ENCODE measurements around the gene ATP8B1. TPM values are rescaled to one million over a fixed set of nuclear protein-coding genes. Genes with fewer than 3 reads are reported as not detected.

Gene ATP8B1
- total RNA-seq, 4 donors from 2014 or later: 17.4 to 26.2 (median 23.4) TPM

DNA sequence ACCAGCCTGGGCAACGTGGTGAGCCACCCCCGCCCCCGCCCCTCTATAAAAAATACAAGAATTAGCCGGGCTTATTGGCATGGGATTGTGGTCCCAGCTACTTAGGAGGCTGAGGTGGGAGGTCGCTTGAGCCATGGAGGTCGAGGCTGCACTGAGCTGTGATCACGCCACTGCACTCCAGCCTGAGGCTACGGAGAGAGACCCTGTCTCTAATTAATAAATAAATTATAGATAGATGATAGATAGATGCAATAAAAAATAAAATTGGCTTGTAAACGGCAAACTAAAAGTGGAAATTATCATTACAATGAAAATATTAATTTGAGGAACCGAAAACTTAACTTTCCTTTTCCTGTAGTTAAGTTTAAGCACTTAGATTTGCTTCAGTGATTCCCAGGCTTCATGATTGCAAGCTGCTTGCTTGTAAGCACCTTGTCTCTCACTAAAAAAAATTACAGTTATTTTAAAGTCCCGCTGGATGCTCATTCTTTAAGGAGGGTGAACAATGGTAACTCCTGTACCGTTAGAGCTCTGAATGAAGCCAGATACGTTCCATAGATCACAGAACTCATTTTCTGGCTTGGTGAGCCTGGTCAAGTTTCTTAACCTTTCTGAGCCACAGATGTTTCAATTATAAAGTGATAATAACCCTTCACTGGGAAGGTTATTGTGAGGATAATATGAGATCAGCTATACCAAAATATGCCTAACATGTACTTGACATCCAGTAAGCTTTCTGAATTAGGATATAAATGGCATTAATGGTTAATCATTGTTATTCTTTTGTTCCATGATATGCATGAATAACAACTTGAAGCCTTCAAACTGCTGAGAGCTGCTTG is 172.1 kb downstream of the ATP8B1 start:
- no peak for ATAC-seq
- Histone ChIP-seq H3K36me3 (no peaks in the 10 kb centered on the region), H3K27me3 (no peaks in the 10 kb centered on the region), H3K4me3 (peak overlapping the region; percentile 48 to 64), H3K9me3 (no peaks in the 10 kb centered on the region), H3K27ac (peak overlapping the region in 3 of 4 donors; percentile 80 to 82 (median 81)), H3K4me1 (peaks cover 0 to 20% (median 0%) of the 10 kb centered on the region in 3 donors)
- 46 to 50% methylated on average over 6 to 13 of the region's 13 CpGs for WGBS, 2 donors (ENCODE audit: low coverage in 1 of 2)
- TF ChIP-seq POLR2A (IDR thresholded peaks at IDR 0.05) (no peak), EP300 (IDR thresholded peaks at IDR 0.05) (no peak)

DNA sequence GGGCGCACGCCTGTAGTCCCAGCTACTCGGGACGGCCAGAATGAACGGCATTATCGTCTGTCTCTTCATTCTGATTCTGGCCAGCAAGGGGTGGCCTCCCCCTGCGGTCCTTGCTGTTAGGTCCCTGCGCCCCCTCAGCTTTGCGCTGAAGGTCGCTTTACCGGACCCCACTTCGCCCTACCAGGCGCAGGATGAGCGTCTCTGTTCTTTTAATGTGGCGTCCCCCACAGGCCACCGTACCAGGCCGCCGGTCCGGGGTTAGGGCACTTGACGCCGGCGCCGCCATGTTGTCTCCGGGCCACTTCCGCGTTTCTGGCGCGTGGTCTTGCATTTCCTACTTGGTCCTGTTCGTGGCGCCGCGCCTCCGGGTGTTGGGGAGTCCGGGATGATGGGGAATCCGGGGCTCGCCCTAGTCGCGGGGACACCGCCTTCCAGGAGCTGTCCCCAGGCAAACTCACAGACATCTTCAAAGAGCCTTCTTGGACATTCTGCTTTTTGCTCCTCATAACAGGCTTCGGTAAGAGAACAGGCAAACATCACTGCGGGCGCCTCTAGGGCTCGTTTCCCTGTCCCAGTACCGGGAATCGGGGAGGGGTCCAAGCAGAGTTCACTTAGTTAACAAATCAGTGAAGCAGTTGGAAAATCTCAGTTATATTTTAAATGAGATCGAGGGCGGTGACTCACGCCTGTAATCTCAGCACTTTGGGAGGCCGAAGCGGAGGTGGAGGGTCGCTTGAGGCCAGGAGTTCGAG is 172.9 kb downstream of the ATP8B1 start:
- ATAC-seq: peak; percentile 99
- WGBS, 2 donors (ENCODE audit: low coverage in 1 of 2): 3 to 13% methylated on average over 6 to 7 of the region's 52 CpGs

GRCh38 chr18:57629422-57629821 is 173.7 kb downstream of the ATP8B1 start:
- Histone ChIP-seq H3K9me3 (no peaks in the 10 kb centered on the region), H3K36me3 (no peaks in the 10 kb centered on the region), H3K27me3 (no peaks in the 10 kb centered on the region), H3K4me1 (peaks cover 0 to 20% (median 0%) of the 10 kb centered on the region in 3 donors), H3K4me3 (peak overlapping the region; percentile 48 to 64), H3K27ac (peak overlapping the region in 2 of 4 donors; percentile 81 to 82)
- TF ChIP-seq EP300 (IDR thresholded peaks at IDR 0.05) (no peak), POLR2A (IDR thresholded peaks at IDR 0.05) (no peak), POLR2AphosphoS5 (IDR thresholded peaks at IDR 0.05) (no peak), CTCF (IDR thresholded peaks at IDR 0.05) (no peak)
- WGBS, 2 donors (ENCODE audit: low coverage in 1 of 2): 83 to 93% methylated on average over 3 to 9 of the region's 9 CpGs
- ATAC-seq: no peak

More for the DNA sequence above, 172.9 kb downstream of the ATP8B1 start:
- Histone ChIP-seq H3K4me1 (peaks cover 0 to 20% (median 0%) of the 10 kb centered on the region in 3 donors), H3K9me3 (no peaks in the 10 kb centered on the region), H3K4me3 (peak overlapping the region; percentile 48 to 64), H3K27me3 (no peaks in the 10 kb centered on the region), H3K36me3 (no peaks in the 10 kb centered on the region), H3K27ac (peak overlapping the region in 3 of 4 donors; percentile 80 to 82 (median 81))
- TF ChIP-seq POLR2A (IDR thresholded peaks at IDR 0.05) (peak in 1 of 2 donors; percentile 2), EP300 (IDR thresholded peaks at IDR 0.05) (no peak), CTCF (IDR thresholded peaks at IDR 0.05) (peak in 3 of 4 experiments; percentile 80 to 85 (median 80)), POLR2AphosphoS5 (IDR thresholded peaks at IDR 0.05) (peak; percentile 85)

DNA sequence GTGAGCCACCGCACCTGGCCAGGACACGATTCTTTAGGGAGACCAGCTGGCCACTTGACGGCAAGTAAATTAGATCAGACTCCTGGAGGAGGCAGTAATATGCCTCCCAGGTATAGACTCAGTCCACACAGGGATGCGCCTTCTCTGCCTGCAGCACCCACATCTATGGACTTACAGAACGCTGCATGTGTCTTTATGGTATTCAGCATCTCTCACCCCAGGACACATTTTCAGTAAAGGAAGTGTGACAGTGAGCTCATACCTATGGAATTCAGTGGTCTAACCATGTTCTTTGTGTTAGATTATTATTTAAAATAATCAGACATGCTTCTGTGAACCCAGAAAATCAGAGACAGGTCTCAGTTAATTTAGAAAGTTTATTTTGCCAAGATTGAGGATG is 175.6 kb downstream of the ATP8B1 start:
- TF ChIP-seq POLR2AphosphoS5 (IDR thresholded peaks at IDR 0.05) (no peak), POLR2A (IDR thresholded peaks at IDR 0.05) (no peak), EP300 (IDR thresholded peaks at IDR 0.05) (no peak), CTCF (IDR thresholded peaks at IDR 0.05) (no peak)
- Histone ChIP-seq H3K4me1 (peaks cover 0 to 24% (median 0%) of the 10 kb centered on the region in 3 donors), H3K27me3 (no peaks in the 10 kb centered on the region), H3K36me3 (no peaks in the 10 kb centered on the region), H3K9me3 (no peaks in the 10 kb centered on the region), H3K4me3 (no peak overlapping the region), H3K27ac (no peak overlapping the region)
- no peak for ATAC-seq
- WGBS, 2 donors (ENCODE audit: low coverage in 1 of 2): 60 to 85% methylated on average over 2 of the region's 5 CpGs

DNA sequence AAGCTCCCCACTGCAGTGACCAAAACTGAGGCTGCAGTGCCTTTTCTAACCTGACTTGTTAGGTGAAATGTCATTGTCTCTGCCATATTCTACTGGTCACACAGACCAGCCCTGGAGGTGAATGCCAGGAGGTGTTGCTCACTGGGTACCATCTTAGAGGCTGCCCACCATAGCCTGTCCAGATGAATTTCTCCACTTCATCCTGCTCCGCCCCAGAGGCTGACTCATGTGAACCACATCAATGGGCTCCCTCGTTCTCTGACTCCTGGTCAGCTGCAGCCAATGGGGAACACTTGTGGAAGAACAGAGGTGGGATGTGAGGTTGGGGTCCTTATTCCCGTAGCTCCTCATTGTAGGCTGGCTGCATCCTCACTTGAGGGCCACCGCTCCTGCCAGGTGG is 178.1 kb downstream of the ATP8B1 start:
- 66 to 92% methylated on average over 2 to 3 of the region's 4 CpGs for WGBS, 2 donors (ENCODE audit: low coverage in 1 of 2)
- ATAC-seq: no peak
- H3K27ac ChIP-seq: no peak overlapping the region
- no peaks in the 10 kb centered on the region for H3K27me3 ChIP-seq
- H3K9me3 ChIP-seq: no peaks in the 10 kb centered on the region
- no peak overlapping the region for H3K4me3 ChIP-seq
- H3K36me3 ChIP-seq: no peaks in the 10 kb centered on the region
- TF ChIP-seq POLR2A (IDR thresholded peaks at IDR 0.05): no peak
- TF ChIP-seq CTCF (IDR thresholded peaks at IDR 0.05): no peak
- TF ChIP-seq EP300 (IDR thresholded peaks at IDR 0.05): no peak
- H3K4me1 ChIP-seq: peaks cover 0 to 25% (median 4%) of the 10 kb centered on the region in 3 donors
